ENCODE measurements around the gene OR6K3. TPM values are rescaled to one million over a fixed set of nuclear protein-coding genes. Genes with fewer than 3 reads are reported as not detected.

The OR6K3 gene
- total RNA-seq, 2 donors from 2014 or later: not detected

GRCh38 chr1:158700552-158700951 lies 20.0 kb downstream of the OR6K3 start, which contains the start of gene OR6K2:
OR6K2 (minus strand) TSS chr1:158700652; CDS start chr1:158700652, 0 bp downstream.
- Mint-ChIP-seq H3K27me3 (ENCODE audit: insufficient read depth) (no peaks in the 10 kb centered on the region), H3K27ac (no peak within 1 kb of the TSS), H3K36me3 (ENCODE audit: low read depth) (no peaks in the 10 kb centered on the region), H3K9me3 (no peaks in the 10 kb centered on the region), H3K4me1 (no peaks in the 10 kb centered on the region), H3K4me3 (no peak within 1 kb of the TSS)
- no peak for DNase-seq
- Histone ChIP-seq H3K4me1 (ENCODE audit: control insufficient read depth, insufficient read depth, low read length) (no peaks in the 10 kb centered on the region), H3K36me3 (ENCODE audit: control insufficient read depth, insufficient read depth, low read length) (no peaks in the 10 kb centered on the region), H3K9me3 (ENCODE audit: control insufficient read depth, low read length) (no peaks in the 10 kb centered on the region), H3K4me3 (ENCODE audit: low read length) (no peak within 1 kb of the TSS), H3K27ac (ENCODE audit: low read depth, low read length) (no peak within 1 kb of the TSS), H3K9ac (ENCODE audit: extremely low read depth, low read length, poor library complexity, severe bottlenecking) (no peak within 1 kb of the TSS), H3K27me3 (ENCODE audit: control insufficient read depth, insufficient read depth, low read length, poor library complexity, severe bottlenecking) (no peaks in the 10 kb centered on the region)
- 89% methylated on average over 4 of the region's 4 CpGs; no CpG with 5 or more reads in 1 of the 2 experiments for WGBS, 2 experiments (ENCODE audit: insufficient coverage in 1 of 2, insufficient read length in 1 of 2)
- TF ChIP-seq CTCF (conservative IDR thresholded peaks at IDR 0.05): no peak

- Mint-ChIP-seq H3K27ac (no peak overlapping the region), H3K36me3 (ENCODE audit: low read depth) (no peaks in the 10 kb centered on the region), H3K27me3 (ENCODE audit: insufficient read depth) (no peaks in the 10 kb centered on the region), H3K9me3 (no peaks in the 10 kb centered on the region), H3K4me3 (no peak overlapping the region), H3K4me1 (no peaks in the 10 kb centered on the region)
- Histone ChIP-seq H3K9ac (ENCODE audit: extremely low read depth, low read length, poor library complexity, severe bottlenecking) (no peak overlapping the region), H3K4me1 (ENCODE audit: control insufficient read depth, insufficient read depth, low read length) (no peaks in the 10 kb centered on the region), H3K27ac (ENCODE audit: low read depth, low read length) (no peak overlapping the region), H3K27me3 (ENCODE audit: control insufficient read depth, insufficient read depth, low read length, poor library complexity, severe bottlenecking) (no peaks in the 10 kb centered on the region), H3K36me3 (ENCODE audit: control insufficient read depth, insufficient read depth, low read length) (no peaks in the 10 kb centered on the region), H3K9me3 (ENCODE audit: control insufficient read depth, low read length) (no peaks in the 10 kb centered on the region), H3K4me3 (ENCODE audit: low read length) (no peak overlapping the region)
- no peak for TF ChIP-seq CTCF (conservative IDR thresholded peaks at IDR 0.05)
- WGBS, 2 experiments (ENCODE audit: insufficient coverage in 1 of 2, insufficient read length in 1 of 2): 89 to 96% methylated on average over 1 to 2 of the region's 2 CpGs
- DNase-seq: no peak
Observed at GRCh38 chr1:158694596-158694995, 25.9 kb downstream of the OR6K3 start.

GRCh38 chr1:158692356-158692755 lies 28.2 kb downstream of the OR6K3 start:
- H3K36me3 Mint-ChIP-seq (ENCODE audit: low read depth): no peaks in the 10 kb centered on the region
- no peaks in the 10 kb centered on the region for H3K9me3 ChIP-seq (ENCODE audit: control insufficient read depth, low read length)
- H3K4me3 Mint-ChIP-seq: no peak overlapping the region
- H3K4me1 Mint-ChIP-seq: no peaks in the 10 kb centered on the region
- no peak overlapping the region for H3K4me3 ChIP-seq (ENCODE audit: low read length)
- H3K9ac ChIP-seq (ENCODE audit: extremely low read depth, low read length, poor library complexity, severe bottlenecking): no peak overlapping the region
- H3K27me3 Mint-ChIP-seq (ENCODE audit: insufficient read depth): peaks cover 2% of the 10 kb centered on the region
- no peaks in the 10 kb centered on the region for H3K36me3 ChIP-seq (ENCODE audit: control insufficient read depth, insufficient read depth, low read length)
- H3K9me3 Mint-ChIP-seq: peaks cover 2% of the 10 kb centered on the region
- no peak for TF ChIP-seq CTCF (conservative IDR thresholded peaks at IDR 0.05)
- no peak overlapping the region for H3K27ac ChIP-seq (ENCODE audit: low read depth, low read length)
- no peak overlapping the region for H3K27ac Mint-ChIP-seq
- H3K4me1 ChIP-seq (ENCODE audit: control insufficient read depth, insufficient read depth, low read length): no peaks in the 10 kb centered on the region
- DNase-seq: no peak
- no peaks in the 10 kb centered on the region for H3K27me3 ChIP-seq (ENCODE audit: control insufficient read depth, insufficient read depth, low read length, poor library complexity, severe bottlenecking)
